HepG2 (cell line): ENCODE results near the gene RNF114. TPM values are rescaled to one million over a fixed set of nuclear protein-coding genes. Genes with fewer than 3 reads are reported as not detected.
A peak's percentile ranks its signal among the peaks of the same experiment; 100 is the strongest.

Source experiments
- DR1 ChIP-seq: sonication (generic); formaldehyde crosslinking; IDR thresholded peaks from 2 replicates; pipeline ENCODE4 v1.8.0; 2021; ENCODE audit warnings: mild to moderate bottlenecking, missing genetic modification reagents, inconsistent platforms
- GATAD2A ChIP-seq: IDR thresholded peaks from 2 replicates; pipeline ENCODE4 v1.6.1; 2016
- MEIS2 ChIP-seq: sonication (generic); formaldehyde crosslinking; IDR thresholded peaks from 2 replicates; pipeline ENCODE4 v1.9.0; 2021; ENCODE audit warnings: mild to moderate bottlenecking, missing genetic modification reagents
- NBN ChIP-seq: fragments of 450-650 bp; conservative IDR thresholded peaks from 2 replicates; pipeline ENCODE4 v1.6.1; 2017
- NFKBIZ ChIP-seq: IDR thresholded peaks from 2 replicates; pipeline ENCODE4 v1.6.1; 2018; ENCODE audit warnings: missing genetic modification reagents, missing compliant biosample characterization
- RBM39 ChIP-seq: fragments of 200-400 bp; formaldehyde crosslinking; IDR thresholded peaks from one replicate; pipeline ENCODE4 v1.6.1; 2018; ENCODE audit warnings: antibody characterized with exemption, mild to moderate bottlenecking, low read depth, low read length; ENCODE audit not compliant: poor library complexity, severe bottlenecking
- RCOR2 ChIP-seq: IDR thresholded peaks from 2 replicates; pipeline ENCODE4 v1.6.1; 2016; ENCODE audit warnings: missing biosample characterization, missing genetic modification reagents
- SRSF1 ChIP-seq: fragments of 200-400 bp; formaldehyde crosslinking; optimal IDR thresholded peaks from 2 replicates; pipeline ENCODE3; 2017; ENCODE audit warnings: mild to moderate bottlenecking, low read depth, low read length, moderate library complexity
- SRY ChIP-seq: sonication (generic); formaldehyde crosslinking; IDR thresholded peaks from 2 replicates; pipeline ENCODE4 v1.8.0; 2022; ENCODE audit warnings: mild to moderate bottlenecking, missing genetic modification reagents
- ZBTB7A ChIP-seq: sonication (generic); formaldehyde crosslinking; IDR thresholded peaks from 2 replicates; pipeline ENCODE4 v1.8.0; 2022; ENCODE audit warnings: mild to moderate bottlenecking, missing genetic modification reagents
- ZFP1 ChIP-seq: IDR thresholded peaks from 2 replicates; pipeline ENCODE4 v1.6.1; 2016
- ZFP82 ChIP-seq: sonication (generic); formaldehyde crosslinking; IDR thresholded peaks from 2 replicates; pipeline ENCODE4 v1.5.1; 2020; ENCODE audit warnings: mild to moderate bottlenecking, missing genetic modification reagents, borderline replicate concordance
- ZFYVE20 ChIP-seq: sonication (generic); formaldehyde crosslinking; IDR thresholded peaks from 2 replicates; pipeline ENCODE4 v1.8.0; 2023; ENCODE audit warnings: low read depth, mild to moderate bottlenecking, moderate library complexity, missing genetic modification reagents, borderline replicate concordance
- ZNF260 ChIP-seq: sonication (generic); formaldehyde crosslinking; IDR thresholded peaks from 2 replicates; pipeline ENCODE4 v1.4.0; 2020; ENCODE audit warnings: missing genetic modification reagents, low read depth, mild to moderate bottlenecking, borderline replicate concordance
- ZNF329 ChIP-seq: sonication (generic); formaldehyde crosslinking; IDR thresholded peaks from 2 replicates; pipeline ENCODE4 v1.9.0; 2021; ENCODE audit warnings: low read depth, mild to moderate bottlenecking, missing genetic modification reagents
- ZNF331 ChIP-seq: sonication (generic); formaldehyde crosslinking; IDR thresholded peaks from 2 replicates; pipeline ENCODE4 v1.4.0; 2020; ENCODE audit warnings: missing genetic modification reagents
- ZNF350 ChIP-seq: sonication (generic); formaldehyde crosslinking; IDR thresholded peaks from 2 replicates; pipeline ENCODE4 v1.4.0; 2020; ENCODE audit warnings: mild to moderate bottlenecking, low read depth, missing genetic modification reagents, borderline replicate concordance
- ZNF367 ChIP-seq: sonication (generic); formaldehyde crosslinking; IDR thresholded peaks from 2 replicates; pipeline ENCODE4 v1.4.0; 2020; ENCODE audit warnings: missing genetic modification reagents, borderline replicate concordance
- ZNF670 ChIP-seq: sonication (generic); formaldehyde crosslinking; IDR thresholded peaks from 2 replicates; pipeline ENCODE4 v1.8.0; 2022; ENCODE audit warnings: mild to moderate bottlenecking, missing genetic modification reagents, borderline replicate concordance
- ZNF713 ChIP-seq: sonication (generic); formaldehyde crosslinking; IDR thresholded peaks from 2 replicates; pipeline ENCODE4 v1.4.0; 2020; ENCODE audit warnings: mild to moderate bottlenecking, missing genetic modification reagents
- polyA plus RNA-seq, 8 experiments: library from polyadenylated mRNA; depleted of rRNA in 3 of 8; stranded (reverse) in 7 of 8; unstranded in 1 of 8; fragments of >200 nt; fragmentation: Illumina TruSeq in 4 of 8; extraction: Trizol in 4 of 8; gene quantifications; 2 replicates each; pipeline versions ENCODE4 v1.2.1 to v1.2.3, GENCODE V29; 2011 to 2016; ENCODE audit warnings: low read depth in 4 of 8, missing spikeins in 1 of 8, mixed read lengths in 1 of 8; ENCODE audit not compliant: insufficient read depth in 1 of 8
- total RNA-seq, 5 experiments: library from RNA; depleted of rRNA; stranded (reverse); fragments of >200 nt; fragmentation: Illumina TruSeq; extraction: Trizol; gene quantifications; 2 replicates each; pipeline ENCODE4 v1.2.3, GENCODE V29; 2016; ENCODE audit warnings: low read depth in 1 of 5
- TF ChIP-seq, protein P1 (sequence below): sonication (generic); formaldehyde crosslinking; IDR thresholded peaks from 2 replicates; pipeline ENCODE4 v1.4.0; 2020; ENCODE audit warnings: missing genetic modification reagents
- TF ChIP-seq, protein P2 (sequence below): sonication (generic); formaldehyde crosslinking; IDR thresholded peaks from 2 replicates; pipeline ENCODE4 v1.5.0; 2020; ENCODE audit warnings: mild to moderate bottlenecking, low read depth, missing genetic modification reagents, borderline replicate concordance
- TF ChIP-seq, protein P3 (sequence below): sonication (generic); formaldehyde crosslinking; IDR thresholded peaks from 2 replicates; pipeline ENCODE4 v1.9.0; 2021; ENCODE audit warnings: missing genetic modification reagents, mild to moderate bottlenecking, borderline replicate concordance
- TF ChIP-seq, protein P4 (sequence below): sonication (generic); formaldehyde crosslinking; IDR thresholded peaks from 2 replicates; pipeline ENCODE4 v1.4.0; 2020; ENCODE audit warnings: missing genetic modification reagents, mild to moderate bottlenecking, borderline replicate concordance
- TF ChIP-seq, protein P5 (sequence below): sonication (generic); formaldehyde crosslinking; IDR thresholded peaks from 2 replicates; pipeline ENCODE4 v1.8.1; 2023; ENCODE audit warnings: mild to moderate bottlenecking, moderate library complexity, missing genetic modification reagents

Gene RNF114
- total and polyA plus RNA-seq, 2 of the 13 experiments (the other 11 are each of a cell fraction or from before 2014, with no cell fraction given), result 119 to 126 TPM

DNA sequence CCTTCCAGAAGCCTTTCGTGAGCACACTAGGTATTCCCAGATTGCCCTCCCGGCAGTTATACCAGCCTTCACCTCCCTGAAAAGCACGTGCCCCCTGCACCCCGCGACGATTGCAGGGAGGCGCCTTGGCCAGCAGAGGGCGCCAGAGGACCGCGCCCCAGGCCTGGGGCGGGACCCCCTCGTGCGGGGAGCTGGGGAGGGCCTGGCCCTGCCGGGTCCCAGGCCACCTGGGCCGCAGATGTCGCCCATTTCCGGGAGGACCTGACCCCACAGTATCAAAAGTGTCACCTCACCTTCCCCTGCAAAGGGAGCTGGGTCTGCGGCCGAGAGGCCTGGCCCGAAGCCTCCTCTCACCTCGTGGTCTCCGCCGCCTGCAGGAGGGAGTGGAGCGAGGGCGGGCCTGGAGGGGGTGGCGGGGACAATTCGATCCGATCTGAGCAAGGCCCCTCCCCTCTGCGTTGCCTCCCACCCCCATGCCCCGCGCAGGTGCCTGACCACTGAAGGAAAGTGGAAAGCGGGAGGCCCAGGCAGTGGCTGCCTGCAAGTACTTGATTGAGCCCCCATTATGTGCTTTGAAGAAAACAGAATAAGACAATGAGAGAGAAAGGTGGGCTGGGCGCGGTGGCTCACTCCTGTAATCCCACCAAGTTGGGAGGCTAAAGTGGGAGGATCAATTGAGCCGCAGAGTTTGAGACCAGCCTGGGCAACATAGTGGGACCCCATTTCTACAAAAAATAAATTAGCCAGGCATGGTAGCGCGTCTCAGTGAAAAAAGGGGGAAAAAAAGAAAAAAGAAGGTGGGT lies 43.0 kb downstream of the RNF114 start (continued):
- TF ChIP-seq, protein P1, sequence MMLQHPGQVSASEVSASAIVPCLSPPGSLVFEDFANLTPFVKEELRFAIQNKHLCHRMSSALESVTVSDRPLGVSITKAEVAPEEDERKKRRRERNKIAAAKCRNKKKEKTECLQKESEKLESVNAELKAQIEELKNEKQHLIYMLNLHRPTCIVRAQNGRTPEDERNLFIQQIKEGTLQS (CRISPR knock-in tag), result peak; percentile 58
- TF ChIP-seq ZNF331 (CRISPR knock-in tag), result peak; percentile 75; the same call in 1 of the 2 replicates
- TF ChIP-seq ZNF329 (CRISPR knock-in tag), result no peak; the same call in 1 of the 2 replicates
- peak; percentile 83 for TF ChIP-seq SRSF1
- peak; percentile 76; the same call in 1 of the 2 replicates for TF ChIP-seq ZFP1 (CRISPR knock-in tag)
- no peak for TF ChIP-seq NBN
- TF ChIP-seq, protein P2, sequence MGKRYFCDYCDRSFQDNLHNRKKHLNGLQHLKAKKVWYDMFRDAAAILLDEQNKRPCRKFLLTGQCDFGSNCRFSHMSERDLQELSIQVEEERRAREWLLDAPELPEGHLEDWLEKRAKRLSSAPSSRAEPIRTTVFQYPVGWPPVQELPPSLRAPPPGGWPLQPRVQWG, result no peak
- TF ChIP-seq, protein P3, sequence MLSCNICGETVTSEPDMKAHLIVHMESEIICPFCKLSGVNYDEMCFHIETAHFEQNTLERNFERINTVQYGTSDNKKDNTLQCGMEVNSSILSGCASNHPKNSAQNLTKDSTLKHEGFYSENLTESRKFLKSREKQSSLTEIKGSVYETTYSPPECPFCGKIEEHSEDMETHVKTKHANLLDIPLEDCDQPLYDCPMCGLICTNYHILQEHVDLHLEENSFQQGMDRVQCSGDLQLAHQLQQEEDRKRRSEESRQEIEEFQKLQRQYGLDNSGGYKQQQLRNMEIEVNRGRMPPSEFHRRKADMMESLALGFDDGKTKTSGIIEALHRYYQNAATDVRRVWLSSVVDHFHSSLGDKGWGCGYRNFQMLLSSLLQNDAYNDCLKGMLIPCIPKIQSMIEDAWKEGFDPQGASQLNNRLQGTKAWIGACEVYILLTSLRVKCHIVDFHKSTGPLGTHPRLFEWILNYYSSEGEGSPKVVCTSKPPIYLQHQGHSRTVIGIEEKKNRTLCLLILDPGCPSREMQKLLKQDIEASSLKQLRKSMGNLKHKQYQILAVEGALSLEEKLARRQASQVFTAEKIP (CRISPR knock-in tag), result no peak
- peak; percentile 86 for TF ChIP-seq MEIS2 (CRISPR knock-in tag)
- peak; percentile 99 for TF ChIP-seq ZBTB7A (CRISPR knock-in tag)
- TF ChIP-seq GATAD2A (CRISPR knock-in tag), result peak; percentile 67
- peak; percentile 91 for TF ChIP-seq ZNF713 (CRISPR knock-in tag)
- TF ChIP-seq ZNF350 (CRISPR knock-in tag), result peak; percentile 79; the same call in 1 of the 2 replicates
- TF ChIP-seq, protein P4, sequence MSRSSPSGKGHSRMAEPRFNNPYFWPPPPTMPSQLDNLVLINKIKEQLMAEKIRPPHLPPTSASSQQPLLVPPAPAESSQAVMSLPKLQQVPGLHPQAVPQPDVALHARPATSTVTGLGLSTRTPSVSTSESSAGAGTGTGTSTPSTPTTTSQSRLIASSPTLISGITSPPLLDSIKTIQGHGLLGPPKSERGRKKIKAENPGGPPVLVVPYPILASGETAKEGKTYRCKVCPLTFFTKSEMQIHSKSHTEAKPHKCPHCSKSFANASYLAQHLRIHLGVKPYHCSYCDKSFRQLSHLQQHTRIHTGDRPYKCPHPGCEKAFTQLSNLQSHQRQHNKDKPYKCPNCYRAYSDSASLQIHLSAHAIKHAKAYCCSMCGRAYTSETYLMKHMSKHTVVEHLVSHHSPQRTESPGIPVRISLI (CRISPR knock-in tag), result peak; percentile 14; the same call in 1 of the 2 replicates
- peak; percentile 88; the same call in 1 of the 2 replicates for TF ChIP-seq ZNF670 (CRISPR knock-in tag)
- TF ChIP-seq ZNF260 (CRISPR knock-in tag), result no peak
- TF ChIP-seq ZNF367, result 0 out of 2 replicates have a peak, but pooled peaks have one; percentile 88
- 0 out of 2 replicates have a peak, but pooled peaks have one; percentile 54 for TF ChIP-seq DR1 (CRISPR knock-in tag)
- peak; percentile 24; the same call in 1 of the 2 replicates for TF ChIP-seq RCOR2
- peak; percentile 85; the same call in 1 of the 2 replicates for TF ChIP-seq NFKBIZ (CRISPR knock-in tag)
- TF ChIP-seq ZFP82, result no peak; the same call in 1 of the 2 replicates
- TF ChIP-seq SRY (CRISPR knock-in tag), result 0 out of 2 replicates have a peak, but pooled peaks have one; percentile 72
- TF ChIP-seq ZFYVE20, result 0 out of 2 replicates have a peak, but pooled peaks have one; percentile 83
- TF ChIP-seq, protein P5, sequence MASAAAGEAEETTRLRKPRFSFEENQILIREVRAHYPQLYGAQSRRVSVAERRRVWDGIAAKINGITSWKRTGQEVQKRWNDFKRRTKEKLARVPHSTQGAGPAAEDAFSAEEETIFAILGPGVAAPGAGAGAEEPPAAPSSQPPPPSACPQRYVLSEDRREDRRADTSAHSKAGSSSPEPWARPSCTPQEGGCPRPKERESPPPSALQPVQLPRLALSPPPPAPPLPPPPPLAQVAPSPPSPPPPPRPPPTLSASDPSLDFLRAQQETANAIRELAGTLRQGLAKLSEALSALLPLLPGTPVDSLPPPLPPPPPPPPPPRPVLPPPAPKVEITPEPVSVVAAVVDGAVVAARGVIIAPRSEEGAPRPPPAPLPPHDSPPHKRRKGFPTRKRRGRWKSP, result peak; percentile 68; the same call in 1 of the 2 replicates
- peak; percentile 93 for TF ChIP-seq RBM39
